Gastroesophageal sphincter (tissue), 2 donors: ENCODE measurements around the gene WDR83.
A peak's percentile ranks its signal among the peaks of the same experiment; 100 is the strongest.

Source experiments
- POLR2A ChIP-seq, 2 donors: fragments of 450-650 bp; IDR thresholded peaks; one replicate each; pipeline ENCODE4 v1.6.1; 2017; ENCODE audit warnings: antibody characterized with exemption in 2 of 2, mild to moderate bottlenecking in 2 of 2, moderate library complexity in 1 of 2
- POLR2AphosphoS5 ChIP-seq: sonication (generic); formaldehyde crosslinking; IDR thresholded peaks from one replicate; pipeline ENCODE4 v1.6.1; 2017; ENCODE audit warnings: antibody characterized with exemption

GRCh38 chr19:12681074-12681987 is 14.7 kb downstream of the WDR83 start, which contains the start of gene DHPS:
- TF ChIP-seq POLR2AphosphoS5 (peak; percentile 82), POLR2A (IDR thresholded peaks at IDR 0.05) (peak; percentile 38 to 61)
